Amniotic stem cell (primary cell): Measurements from ENCODE around the gene CNTNAP2.

ENCODE experiments used
- DNase-seq: peaks from one replicate; lab custom pipeline; 2025; lab: John Stamatoyannopoulos, UW

CNTNAP2 gene

DNA sequence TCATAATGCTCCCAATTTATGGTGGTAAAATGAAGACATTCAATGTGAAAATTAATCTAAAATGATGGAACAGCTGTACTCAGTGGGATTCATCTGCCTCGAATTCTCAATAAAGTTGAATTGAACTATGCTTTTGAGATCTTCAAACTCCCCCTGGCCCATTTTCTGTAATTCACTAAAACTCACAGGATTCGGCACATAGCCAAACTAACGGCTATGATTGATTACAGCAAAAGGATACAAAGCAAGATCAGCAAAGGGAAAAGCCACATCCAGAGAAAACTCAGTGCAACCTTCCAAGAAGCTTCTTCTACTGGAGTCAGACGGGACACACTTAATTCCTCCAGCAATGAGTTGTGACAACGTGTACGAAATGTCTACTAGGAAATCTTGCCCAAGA, 307.5 kb downstream of the CNTNAP2 start:
- no peak for DNase-seq

DNA sequence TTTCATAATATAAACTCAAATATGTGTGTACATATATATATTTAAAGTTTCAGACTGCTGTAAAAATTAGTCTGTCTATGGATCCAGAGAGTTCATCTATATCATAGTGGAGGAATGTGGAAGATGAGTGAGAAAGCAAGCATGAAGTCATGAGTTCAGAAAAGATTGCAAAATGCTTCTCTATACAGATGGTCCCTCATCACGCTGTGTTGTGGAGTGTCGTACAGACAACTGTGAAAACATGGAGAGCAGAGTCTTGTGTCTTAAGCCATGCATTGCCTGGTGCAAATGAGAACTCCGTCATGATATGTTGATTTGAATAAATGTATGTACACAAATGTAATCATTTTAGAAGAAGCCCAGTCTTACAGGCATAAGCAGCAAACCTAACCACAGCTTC, 316.9 kb downstream of the CNTNAP2 start:
- no peak for DNase-seq

- no peak for DNase-seq
Observed at GRCh38 chr7:146443102-146443501, 326.5 kb downstream of the CNTNAP2 start.

DNA sequence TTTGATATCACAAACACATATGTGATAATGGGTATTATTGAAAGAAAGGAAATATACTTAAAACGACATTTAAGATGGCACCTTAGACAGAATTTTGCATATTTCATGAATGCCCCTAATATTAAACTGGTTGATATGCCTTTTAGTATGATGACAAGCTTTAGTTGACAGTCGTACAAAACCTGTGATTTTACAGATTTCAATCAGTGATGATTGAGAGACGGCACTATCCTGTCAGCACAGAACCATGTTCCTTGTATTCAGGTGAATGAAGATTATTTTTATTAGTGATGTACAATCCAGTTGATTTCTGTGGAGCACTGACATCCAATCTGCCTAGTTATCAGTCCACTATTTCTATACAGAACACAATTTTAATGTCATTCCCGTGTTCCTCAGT, 333.0 kb downstream of the CNTNAP2 start:
- no peak for DNase-seq

- DNase-seq = no peak
Observed at GRCh38 chr7:146455091-146455655, 338.6 kb downstream of the CNTNAP2 start.

DNA sequence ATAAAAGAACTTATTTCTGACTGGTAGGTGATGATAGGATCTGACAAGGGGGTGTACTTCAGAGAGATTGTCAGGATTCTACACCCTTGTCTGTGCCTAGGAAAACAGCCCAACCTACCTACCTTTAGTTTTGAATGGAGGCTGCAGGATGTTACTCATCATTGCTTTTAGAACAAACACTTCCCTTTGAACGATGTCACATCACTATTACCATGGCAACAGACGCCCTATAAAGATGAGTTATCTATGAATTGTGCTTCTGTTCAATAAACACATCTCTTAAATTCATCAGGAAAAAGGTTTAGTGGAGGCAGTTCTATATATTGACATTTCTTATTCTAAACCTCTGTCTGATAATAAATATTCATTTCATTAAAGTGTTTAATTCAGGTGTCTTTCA, 362.4 kb downstream of the CNTNAP2 start:
- no peak for DNase-seq

GRCh38 chr7:146486519-146486918, 369.9 kb downstream of the CNTNAP2 start:
- no peak for DNase-seq

DNA sequence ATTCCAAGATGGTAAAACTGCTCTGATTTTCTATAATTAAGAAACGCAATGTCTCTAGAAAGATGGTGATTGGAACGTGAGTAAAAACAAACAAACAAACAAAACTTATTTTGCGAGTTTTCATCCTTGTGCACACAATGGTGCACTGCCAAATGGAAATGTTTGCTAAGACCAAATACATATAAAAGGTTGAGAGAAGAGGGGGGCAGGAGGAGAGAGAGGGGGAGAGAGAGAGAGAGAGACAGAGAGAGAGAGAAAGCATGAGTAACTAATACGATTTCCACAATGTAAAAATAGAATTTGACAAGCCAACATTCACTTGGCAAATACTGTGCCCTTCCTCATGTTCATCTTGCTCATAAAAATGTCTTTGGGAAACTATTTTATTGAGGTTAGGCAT, 375.4 kb downstream of the CNTNAP2 start:
- no peak for DNase-seq

GRCh38 chr7:146494952-146495596, 378.5 kb downstream of the CNTNAP2 start:
- no peak for DNase-seq

- DNase-seq = no peak
Observed at GRCh38 chr7:146496657-146497056, 380.1 kb downstream of the CNTNAP2 start.

- DNase-seq = no peak
Observed at GRCh38 chr7:146499970-146500369, 383.4 kb downstream of the CNTNAP2 start.

DNA sequence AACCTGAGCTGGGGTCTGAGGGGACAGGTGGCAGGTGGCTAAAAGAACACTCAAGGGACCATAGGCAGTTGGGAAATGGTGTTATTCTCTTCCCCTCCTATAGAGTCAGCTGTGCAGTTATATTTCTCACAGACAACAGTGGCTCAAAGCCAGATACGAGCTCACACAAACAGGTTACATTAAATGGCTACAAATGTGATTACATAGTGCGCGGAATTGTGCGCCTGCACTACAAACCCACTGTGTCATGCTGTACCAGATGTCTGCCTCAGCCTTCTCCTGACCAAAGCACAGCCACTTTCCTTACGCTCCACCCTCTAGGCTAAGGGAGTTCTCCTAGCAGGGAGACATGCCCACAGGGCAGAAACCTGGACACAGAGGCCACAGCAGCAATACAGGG, 387.2 kb downstream of the CNTNAP2 start:
- no peak for DNase-seq

GRCh38 chr7:146510088-146510680, 393.6 kb downstream of the CNTNAP2 start:
- no peak for DNase-seq

DNA sequence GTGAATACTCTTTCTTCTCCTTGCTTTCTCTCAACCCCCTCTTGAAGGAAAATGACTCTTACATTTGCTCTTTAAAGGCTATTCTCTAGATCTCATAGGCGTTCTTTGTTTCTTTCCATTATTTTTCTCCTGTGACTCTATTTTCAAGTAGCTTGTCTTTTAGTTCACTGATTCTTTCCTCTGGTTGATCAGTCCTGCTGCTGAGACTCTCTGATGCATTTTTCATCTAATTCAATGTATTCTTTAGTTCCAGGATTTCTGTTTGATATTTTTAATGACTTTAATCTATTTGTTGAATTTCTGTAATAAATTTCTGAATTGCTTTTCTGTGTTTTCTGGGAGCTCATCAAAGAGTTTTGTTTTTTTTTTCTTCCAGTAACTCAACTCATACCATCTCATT, 397.7 kb downstream of the CNTNAP2 start:
- DNase-seq = no peak

- no peak for DNase-seq
Observed at GRCh38 chr7:146528581-146528980, 412.0 kb downstream of the CNTNAP2 start.

- no peak for DNase-seq
Observed at GRCh38 chr7:146539836-146540235, 423.2 kb downstream of the CNTNAP2 start.

- DNase-seq = no peak
Observed at GRCh38 chr7:146542101-146542500, 425.5 kb downstream of the CNTNAP2 start.

DNA sequence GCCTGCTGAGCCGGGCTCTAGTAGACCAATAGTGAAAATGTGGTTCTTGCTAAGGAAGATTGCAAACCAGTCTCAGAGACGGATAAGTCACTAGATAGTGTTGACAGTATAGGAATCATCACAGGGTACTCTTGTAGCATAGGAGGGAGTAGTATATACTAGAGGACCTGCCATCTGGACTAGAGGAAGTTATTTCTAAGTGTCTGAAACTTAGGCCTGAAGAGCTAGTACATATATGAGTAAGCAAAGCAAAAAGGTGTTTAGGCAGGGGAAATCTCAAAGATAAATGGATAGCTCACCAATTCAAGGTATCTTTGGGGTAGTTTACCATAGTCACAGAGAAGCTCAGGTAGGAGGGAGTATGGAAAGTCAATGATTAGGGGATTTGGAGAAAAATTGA, 428.1 kb downstream of the CNTNAP2 start:
- DNase-seq = no peak

GRCh38 chr7:146548816-146549215, 432.2 kb downstream of the CNTNAP2 start:
- no peak for DNase-seq

DNA sequence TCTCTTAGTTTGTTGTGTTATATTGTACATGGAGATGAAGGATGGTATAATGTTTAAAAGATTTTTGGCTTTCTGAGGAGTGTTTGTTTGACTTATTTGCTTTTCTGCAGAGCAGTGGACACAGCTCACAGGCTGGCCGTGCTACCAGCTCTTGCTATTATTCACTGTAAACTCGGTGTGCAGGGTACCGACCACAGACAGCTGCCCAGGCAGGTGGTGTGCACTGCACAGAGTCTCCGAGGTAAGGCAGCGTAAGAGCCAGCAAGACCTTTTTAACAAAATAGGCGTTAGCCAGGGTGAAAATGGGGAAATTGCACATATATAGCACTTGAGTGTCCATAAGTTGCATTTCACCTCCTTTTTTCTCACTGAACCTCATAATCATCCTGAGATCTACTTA, 438.0 kb downstream of the CNTNAP2 start:
- no peak for DNase-seq

GRCh38 chr7:146557971-146558469, 441.4 kb downstream of the CNTNAP2 start:
- no peak for DNase-seq

GRCh38 chr7:146565872-146566271, 449.3 kb downstream of the CNTNAP2 start:
- no peak for DNase-seq

GRCh38 chr7:146575903-146576302, 459.3 kb downstream of the CNTNAP2 start:
- DNase-seq = no peak

DNA sequence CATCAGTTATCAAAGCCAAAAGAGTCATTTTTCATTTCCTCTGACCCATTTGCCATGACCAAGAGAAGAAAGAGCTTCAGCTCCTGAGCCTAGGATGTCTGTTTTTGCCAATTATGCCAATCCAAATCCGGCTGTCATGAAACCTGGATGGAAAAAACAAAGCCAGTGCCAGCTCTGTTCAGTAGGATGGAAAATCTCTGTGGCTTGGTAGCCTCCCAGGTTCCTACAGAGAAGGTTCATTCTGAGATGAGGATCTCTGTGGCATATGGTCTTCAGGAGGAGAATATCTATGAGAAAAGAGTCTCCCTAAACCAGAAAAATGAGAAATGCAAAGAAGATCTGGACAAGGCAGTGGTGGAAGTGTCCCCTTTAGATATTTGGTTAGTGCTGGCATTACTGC, 475.4 kb downstream of the CNTNAP2 start:
- DNase-seq = no peak
